Fibroblast of the aortic adventitia (primary cell): ENCODE results near the gene OSER1. TPM values are rescaled to one million over a fixed set of nuclear protein-coding genes. Genes with fewer than 3 reads are reported as not detected.
A peak's percentile ranks its signal among the peaks of the same experiment; 100 is the strongest.
"Not testable (repeated sequence)": the region's sequence is repeated elsewhere in the genome, so short reads cannot be mapped to it uniquely, and the experiment has no call there.

Source experiments
- DNase-seq: peaks from one replicate; pipeline ENCODE4 v3.0.0-alpha.2; 2010; ENCODE audit warnings: low read depth
- H3K4me3 ChIP-seq: 2 replicates; pipeline ENCODE4 v1.5.1; 2011; ENCODE audit warnings: low read depth, mild to moderate bottlenecking, control low read depth, low read length, moderate library complexity
- CTCF ChIP-seq: IDR thresholded peaks from 2 replicates; pipeline ENCODE4 v1.5.1; 2011; ENCODE audit warnings: mild to moderate bottlenecking, low read length, control low read depth, inconsistent platforms; ENCODE audit not compliant: insufficient read depth
- total RNA-seq: library from RNA; depleted of rRNA; stranded (reverse); fragments of >200 nt; gene quantifications from 2 replicates; pipeline ENCODE4 v1.2.3, GENCODE V29; 2012; ENCODE audit warnings: low replicate concordance

The OSER1 gene
- total RNA-seq, 1 donor: 45.1 TPM

- no peak for TF ChIP-seq CTCF
- DNase-seq: no peak
- H3K4me3 ChIP-seq: no peak overlapping the region
Measured at GRCh38 chr20:44195605-44196004, 15.0 kb downstream of the OSER1 start.

GRCh38 chr20:44193801-44194200 is 16.8 kb downstream of the OSER1 start:
- TF ChIP-seq CTCF: no peak
- no peak for DNase-seq
- H3K4me3 ChIP-seq: no peak overlapping the region

GRCh38 chr20:44191640-44192039 is 18.9 kb downstream of the OSER1 start:
- not testable (repeated sequence) for H3K4me3 ChIP-seq, DNase-seq

GRCh38 chr20:44190197-44190852 is 20.2 kb downstream of the OSER1 start:
- peak; percentile 86 for DNase-seq
- H3K4me3 ChIP-seq: not testable (repeated sequence)
- peak; percentile 83 for TF ChIP-seq CTCF

- no peak for DNase-seq
Measured at GRCh38 chr20:44188752-44189151, 21.8 kb downstream of the OSER1 start.

GRCh38 chr20:44187772-44188709 is 22.5 kb downstream of the OSER1 start:
- peak; percentile 34 for DNase-seq
- TF ChIP-seq CTCF: no peak
- peak overlapping the region; percentile 54 for H3K4me3 ChIP-seq

More at GRCh38 chr20:44188752-44189151, 21.8 kb downstream of the OSER1 start:
- H3K4me3 ChIP-seq: no peak overlapping the region
- no peak for TF ChIP-seq CTCF

GRCh38 chr20:44187054-44187771 is 23.4 kb downstream of the OSER1 start, which contains the start of gene JPH2:
Gene JPH2, minus strand, starts transcription at chr20:44187188. Its CDS starts 483 bp downstream, at chr20:44186705.
- no peak for TF ChIP-seq CTCF
- peak; percentile 63 for DNase-seq
- H3K4me3 ChIP-seq: peak within 1 kb of the TSS; percentile 54
